ENCODE measurements around the gene CTCFL.

The CTCFL gene

DNA sequence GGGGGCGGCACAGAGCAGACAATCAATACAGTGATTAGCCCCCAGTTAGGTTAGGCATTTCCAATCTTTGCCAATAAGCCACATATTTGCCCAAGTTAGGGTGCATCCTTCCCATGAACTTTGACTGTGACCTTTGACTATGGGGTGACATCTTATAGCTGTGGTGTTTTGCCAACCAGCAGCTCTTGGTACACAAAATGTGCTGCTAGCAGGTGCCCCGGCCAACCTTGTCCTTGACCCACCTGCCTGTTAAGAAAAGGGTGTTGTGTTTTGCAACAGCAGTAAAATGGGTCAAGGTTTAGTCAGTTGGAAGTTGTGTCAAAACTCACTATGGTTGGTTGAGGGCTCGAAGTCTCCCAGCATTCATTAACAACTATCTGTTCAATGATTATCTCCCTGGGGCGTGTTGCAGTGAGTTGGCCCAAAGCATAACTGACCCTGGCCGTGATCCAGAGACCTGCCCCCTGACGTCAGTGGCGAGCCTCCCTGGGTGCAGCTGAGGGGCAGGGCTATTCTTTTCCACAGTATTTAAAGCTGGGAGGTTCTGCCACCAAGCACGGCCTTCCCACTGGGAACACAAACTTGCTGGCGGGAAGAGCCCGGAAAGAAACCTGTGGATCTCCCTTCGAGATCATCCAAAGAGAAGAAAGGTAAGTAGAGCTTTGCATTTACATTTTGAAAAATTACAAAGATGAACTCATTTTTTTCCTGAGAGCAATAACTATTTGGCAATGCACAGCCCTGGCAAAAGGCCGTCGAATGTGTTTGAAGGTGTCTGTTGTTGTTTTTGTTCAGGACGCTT is 35.8 kb upstream of the CTCFL start, which contains the start of gene PCK1:
Gene PCK1 (plus strand): TSS at position 557 of the 802 bp plus-strand sequence. CDS start 302 bp downstream, outside the sequence.
- DNase-seq, result no peak

DNA sequence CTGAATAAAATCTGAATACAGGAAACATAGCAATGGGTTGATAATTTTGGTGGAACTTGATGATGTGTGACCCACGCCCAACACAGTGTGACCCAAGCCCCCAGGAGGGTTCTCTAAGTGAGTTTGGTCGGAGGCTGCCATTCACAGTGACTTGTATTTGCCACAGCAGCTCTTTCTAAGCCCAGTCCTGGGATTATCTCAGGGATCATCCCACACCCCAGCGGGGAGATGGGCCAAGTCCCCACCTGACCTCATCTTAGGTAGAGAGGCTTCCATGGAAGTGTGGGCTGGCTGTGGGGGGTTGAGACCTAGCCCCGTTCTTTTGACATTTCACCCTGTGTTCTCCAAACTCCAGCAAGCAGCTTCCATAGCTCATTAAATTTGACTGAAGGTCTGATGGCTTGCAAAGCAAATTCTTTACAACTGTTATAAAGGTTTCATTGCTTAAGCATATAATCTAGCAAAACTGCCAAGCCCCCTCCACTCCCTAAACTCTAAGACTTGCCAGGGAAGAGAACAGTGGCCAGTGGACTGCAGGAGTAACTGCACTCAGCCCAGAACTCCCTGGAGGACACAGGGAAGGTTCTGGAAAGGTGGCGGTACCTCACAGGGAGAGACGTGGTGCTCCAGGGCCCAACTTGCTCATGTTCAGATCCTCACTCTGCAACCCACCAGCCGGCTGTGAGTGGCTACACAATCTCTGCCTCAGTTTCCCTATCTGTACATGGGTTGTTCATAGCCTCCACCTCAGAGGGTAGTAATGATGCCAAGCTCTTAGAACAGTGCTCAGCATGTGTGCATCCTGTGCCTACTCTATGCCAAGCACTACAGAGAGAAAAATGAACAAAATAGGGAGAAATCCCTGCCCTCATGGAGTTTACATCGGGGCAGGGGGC is 35.0 kb upstream of the CTCFL start:
- no peak for DNase-seq

DNA sequence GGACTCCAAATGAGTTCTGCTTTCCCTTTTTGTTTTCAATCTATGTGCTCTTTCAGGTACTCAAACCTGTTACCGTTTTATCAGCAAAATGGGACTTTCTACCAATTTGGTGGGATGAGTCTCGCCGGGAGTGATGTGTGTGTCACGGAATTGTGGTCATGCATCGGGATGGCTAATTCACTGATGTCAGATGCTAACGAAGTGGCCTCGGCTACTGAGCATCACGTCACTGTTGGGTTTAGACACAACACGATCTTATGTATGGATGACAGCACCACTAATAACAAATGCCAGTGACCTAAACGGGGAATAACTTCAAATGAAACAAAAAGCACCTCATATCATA is 34.3 kb upstream of the CTCFL start:
- no peak for DNase-seq

DNA sequence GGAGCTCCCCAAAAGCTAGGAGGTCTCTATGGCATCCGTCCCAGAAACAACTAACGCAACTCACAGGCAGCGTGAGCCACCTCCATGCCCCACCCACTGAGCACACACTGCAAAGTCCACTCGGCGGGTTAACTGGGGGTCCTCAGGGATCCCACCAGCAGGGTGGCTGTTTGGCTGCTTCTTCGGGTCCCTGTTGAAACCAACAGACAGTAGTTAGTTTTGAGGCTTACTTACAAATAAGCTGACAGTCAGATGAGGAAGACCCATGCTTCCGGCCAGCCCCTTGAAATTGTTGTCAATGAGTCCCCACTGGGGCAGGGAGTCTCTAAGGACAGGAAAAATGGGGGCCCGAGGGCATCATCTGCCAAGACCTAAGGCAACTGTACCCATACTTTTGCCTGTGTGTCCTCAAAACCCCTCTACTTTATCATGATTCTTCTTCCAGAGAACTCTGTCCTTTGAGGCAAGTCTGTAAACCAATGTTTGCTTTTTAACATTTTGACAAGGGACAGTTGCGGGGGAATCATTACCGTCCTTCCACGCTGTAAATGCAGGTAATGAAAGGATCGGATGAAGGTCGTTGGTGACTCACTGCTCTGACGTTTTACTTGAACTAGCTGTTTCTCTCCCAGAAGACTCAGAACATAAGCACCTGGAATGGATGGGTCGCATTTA is 33.8 kb upstream of the CTCFL start:
- no peak for DNase-seq

DNA sequence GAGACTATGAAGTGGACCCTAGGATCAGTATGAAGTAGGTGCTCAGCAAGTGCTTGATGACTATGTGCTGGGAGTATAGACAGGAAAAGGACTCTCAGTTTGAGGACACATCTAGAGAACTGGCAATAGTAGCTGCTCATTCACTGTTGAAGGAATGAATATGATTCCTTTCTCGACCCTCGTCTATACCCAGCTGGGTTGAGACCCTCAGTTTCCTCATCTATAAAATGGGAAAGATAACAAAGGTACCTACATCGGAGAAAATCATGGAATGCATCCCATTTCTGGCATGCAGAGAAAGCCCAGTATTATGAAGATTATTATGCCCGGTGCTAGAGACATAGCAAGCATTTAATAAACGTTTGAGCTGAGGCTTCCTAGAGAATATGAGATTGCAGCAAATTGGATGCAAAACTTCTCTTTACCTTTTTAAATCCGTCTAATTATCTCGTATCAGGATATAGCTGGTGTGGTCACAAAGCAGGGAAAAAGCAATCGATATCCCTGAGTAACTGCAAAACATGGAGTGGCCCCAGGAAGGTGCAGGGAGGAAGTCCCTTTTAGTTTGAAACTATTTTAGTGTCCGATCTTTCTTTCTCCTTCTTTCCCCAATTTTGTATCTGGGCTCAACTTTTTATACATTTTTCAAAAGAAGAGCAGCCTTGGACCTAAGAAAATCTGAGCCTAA is 33.1 kb upstream of the CTCFL start:
- DNase-seq, result no peak

DNA sequence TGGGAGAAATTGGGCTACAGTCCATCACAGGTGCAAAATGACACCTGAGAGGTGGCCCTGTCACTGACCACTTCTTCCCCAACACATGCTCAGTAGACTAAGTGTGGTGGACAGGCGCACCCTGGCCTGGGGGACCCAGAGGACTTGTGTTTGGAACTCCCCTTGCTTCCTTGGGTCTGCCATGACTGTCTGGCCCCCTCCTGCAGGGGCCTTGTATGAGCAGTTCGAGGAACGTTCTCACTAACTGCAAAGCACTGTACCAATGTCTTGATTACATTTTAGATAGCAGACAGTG is 32.0 kb upstream of the CTCFL start:
- no peak for DNase-seq

DNA sequence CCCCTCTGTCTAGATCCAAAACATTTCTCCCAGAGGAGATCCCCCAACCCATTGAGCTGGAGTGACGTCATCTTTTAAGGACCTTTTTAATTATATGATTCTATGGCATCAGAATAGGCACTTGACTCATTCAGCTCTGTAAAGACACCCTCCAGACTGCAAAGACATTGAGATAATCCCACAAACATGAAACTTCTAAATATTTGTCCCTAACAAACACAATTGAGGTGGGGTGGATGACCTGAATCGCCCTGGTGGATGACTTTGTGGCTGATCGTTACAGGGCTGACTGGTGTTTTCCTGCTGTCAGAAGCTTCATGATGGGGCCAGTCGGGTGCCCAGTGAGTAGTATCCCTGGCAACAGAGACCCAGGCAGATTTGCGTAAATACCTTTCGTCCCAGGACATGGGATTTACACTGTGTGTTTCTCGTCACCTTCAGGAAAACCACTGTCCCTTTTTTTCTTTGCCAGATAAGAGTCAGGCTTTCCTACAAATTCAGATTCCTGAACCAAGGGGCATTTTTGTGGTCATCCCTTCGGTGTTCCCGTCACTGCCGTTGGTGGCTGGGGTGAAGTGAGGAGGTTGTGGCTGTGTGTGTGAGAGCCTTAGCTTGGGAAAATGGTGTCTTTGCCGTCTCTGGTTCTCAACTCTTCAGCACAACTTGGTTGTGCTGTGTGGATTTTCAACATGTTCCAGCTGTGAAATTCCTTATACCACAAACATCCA is 30.7 kb upstream of the CTCFL start:
- DNase-seq, result no peak

DNA sequence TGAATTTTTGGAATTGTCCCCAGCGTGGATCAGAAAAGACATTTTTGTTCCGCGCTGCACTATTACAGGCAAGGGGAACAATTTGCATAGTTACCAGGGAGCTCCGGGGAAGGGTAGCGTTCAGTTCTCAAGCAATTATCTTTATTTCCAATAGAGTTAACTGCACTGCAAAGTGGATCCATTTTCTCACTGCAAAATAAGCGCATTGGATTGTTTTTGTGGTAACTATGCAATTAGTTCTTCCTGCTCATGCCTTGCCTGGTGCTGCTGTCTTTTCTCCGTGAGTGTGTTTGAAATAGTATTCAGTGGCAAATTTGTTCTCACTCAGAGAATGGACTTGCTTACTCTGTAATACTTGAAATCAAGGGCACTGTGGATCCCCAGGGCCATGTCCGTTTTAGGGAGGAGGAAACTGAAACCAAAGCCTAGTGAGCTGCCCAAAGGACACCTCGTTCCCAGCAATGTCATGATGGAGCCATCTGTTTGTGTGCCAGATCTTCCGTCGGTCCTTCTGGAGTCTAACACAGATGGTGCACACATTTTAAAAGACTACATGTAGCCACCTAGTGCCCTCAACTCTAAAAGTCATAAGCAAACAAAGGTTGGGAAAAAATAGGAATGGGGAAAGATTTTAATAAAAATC is 28.6 kb upstream of the CTCFL start:
- peak in 1 of 51 donors; percentile 63 for DNase-seq

DNA sequence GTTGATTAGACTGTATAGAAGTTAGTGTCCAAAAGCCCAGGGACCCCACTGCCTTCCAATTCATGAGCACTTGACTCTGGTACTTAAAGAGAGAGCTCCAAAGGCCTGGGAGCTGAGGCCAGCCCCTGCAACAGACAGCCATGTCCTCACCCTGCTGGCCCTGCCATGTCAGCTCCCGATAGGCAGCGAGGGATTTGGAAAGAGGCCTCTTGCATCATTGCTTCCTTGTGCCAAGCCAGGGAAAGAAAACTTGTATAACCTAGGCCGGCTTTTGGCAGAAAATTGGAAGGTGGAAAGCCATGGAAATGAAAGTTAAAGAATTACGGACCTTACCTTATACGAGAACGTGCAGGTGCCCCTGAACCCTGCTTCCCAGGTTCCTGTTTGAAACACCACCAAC is 27.5 kb upstream of the CTCFL start:
- DNase-seq, result no peak

DNA sequence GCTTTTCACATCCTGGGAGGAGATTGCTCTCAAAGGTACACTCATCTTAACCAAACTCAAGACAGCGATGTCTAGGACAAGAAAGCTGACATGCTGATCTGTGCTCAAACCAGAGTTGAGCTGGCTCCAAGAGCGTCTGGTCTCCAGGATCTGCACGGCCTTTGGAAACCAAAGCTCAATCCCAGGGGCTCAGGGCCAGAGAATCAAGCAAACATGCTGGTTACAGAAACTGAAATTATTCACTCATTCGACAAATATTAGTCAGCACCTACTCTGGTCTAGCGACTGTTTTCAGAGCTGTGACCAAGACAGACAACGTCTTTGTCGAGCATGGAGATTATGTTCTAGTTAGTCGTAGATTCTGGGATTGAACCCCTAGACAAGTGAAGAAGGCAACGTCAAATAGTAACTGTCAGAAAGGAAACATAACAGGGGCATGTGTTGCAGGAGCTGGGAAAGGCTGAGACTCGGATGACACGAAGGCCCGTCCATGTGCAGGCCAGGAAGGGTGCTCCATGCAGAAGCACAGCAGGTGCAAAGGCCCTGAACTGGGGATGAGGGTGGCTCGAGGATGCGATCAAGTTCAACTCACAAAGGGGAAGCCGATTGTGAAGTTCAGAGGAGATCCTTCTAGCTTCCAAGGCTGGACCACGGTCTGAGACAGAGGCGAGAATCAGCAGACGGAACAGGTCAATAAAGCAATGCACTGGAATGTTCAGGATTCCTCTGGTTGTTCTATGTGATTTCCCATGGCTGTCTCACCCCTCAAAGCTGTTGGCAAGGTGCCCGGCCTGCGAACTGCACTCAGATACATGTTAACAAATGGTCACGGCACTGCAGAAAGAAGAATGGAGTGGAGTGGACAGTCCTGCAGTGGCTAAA is 23.5 kb upstream of the CTCFL start:
- DNase-seq, result no peak

DNA sequence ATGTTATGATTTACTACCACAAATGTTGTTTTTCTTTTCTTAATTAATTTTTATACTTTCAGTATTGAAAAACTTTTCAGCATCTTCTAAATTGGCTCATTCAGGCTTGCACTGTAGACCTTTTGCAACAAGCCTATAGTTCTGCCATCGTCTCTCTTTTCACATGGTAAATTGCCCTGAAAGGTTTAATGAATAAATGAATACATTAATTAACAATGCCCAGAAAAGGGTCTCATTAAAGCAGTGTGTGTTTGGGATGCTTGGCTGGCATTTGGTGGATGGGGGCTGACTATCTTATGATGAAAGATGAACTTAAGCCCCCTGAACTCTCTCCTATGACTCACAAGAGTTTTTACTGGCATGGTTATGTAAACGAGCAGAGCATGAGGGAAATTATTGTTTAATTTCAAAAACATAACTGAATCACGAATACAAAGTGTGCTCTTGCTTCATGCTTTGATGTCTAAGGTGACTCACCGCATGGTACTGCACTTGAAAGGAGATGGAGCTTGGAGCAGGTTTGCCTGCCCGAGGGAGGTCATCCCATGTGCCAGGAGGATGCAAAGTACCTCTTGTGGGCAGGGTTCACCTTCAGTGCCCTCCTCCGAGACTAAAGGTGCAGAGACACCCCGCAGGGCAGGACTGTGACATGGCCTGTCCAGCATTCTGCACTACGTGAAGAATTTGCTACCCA is 22.2 kb upstream of the CTCFL start:
- peak in 1 of 51 donors; percentile 31 for DNase-seq

DNA sequence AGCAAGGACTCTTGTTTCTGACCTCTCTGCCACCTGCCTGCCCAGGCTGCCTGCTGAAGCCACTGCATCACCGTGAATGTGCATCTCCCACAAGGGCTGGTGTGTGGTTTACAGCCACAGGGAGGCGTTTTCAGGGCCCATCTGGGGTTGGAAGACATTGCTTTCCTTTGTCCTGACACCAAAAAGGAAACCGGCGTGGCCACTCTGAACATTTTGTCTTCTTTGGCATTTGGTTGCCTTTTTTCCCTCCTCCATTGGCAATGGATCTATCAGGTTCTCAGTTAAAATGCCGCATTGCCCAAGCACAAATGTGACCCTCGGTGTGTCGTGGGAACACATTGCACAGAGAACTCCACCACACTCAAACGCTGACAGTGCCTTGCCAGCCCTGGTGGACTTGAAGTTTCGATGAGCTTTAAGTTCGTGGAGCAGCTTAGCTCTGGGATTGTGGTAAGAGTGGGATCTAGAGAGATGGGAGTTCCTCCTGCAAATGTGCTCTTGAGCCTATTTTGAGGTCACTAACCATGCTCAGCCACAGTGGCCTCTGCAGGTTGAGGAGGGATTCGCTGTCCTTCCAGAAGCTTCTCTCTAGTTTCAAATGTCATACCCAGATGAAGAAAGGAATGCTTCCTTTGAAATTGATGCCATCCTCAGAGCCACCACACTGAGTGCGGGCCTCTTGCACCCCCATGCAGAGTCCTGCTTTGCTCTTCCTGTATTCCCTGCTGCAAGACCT is 21.2 kb upstream of the CTCFL start:
- DNase-seq, result no peak

DNA sequence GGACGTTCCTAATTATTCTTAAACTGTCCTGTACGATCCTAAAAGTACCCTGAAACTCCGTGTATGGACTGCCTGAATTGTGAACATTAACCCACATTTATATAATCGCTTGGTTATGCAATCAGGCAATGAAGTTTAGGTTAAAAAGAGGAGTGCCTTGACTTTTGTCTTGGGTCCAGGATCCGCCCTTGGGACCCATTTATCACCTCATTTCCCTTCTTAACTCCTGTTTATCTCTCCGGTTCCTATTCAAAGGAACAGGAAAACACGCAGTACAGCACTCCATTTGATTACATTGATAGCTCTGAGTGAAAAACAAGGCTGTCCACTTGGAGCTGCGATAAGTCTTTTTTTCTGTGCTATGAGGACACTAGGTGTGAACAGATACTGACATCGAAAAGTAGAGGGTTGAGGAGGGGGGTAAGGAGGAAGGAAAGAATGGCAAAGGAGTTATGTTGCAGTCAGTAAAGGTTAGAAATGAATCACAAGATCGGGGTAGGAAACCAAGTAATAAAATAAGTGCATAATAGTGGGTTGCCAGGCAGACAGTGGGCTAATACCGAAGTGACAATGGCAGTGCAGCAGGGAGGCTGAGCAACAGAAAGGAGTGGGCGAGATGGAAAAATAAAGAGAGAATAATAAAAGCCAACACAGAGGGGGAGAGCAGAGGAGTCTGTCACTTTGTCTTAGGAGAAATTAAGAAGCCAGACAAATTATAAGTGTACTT is 20.1 kb upstream of the CTCFL start:
- DNase-seq, result peak in 1 of 51 donors; percentile 77

DNA sequence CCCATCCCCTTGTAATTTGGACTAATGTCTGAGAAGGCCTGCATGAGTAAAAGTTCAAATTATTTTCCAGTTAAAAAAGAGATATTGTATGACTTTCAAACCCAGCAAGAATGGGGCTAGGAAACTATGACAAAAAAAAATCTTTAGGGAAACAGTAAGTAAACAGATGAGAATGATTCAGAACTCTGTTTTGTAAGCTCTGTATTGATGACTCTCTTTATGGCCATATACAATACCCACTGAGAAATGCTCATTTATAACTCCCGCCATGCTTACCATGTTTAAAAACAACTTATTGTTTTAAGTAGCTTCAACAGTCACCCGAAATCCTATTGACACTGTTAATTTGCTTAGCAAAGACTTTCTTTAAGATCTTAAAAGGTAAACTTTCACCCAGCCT is 18.8 kb upstream of the CTCFL start:
- no peak for DNase-seq

DNA sequence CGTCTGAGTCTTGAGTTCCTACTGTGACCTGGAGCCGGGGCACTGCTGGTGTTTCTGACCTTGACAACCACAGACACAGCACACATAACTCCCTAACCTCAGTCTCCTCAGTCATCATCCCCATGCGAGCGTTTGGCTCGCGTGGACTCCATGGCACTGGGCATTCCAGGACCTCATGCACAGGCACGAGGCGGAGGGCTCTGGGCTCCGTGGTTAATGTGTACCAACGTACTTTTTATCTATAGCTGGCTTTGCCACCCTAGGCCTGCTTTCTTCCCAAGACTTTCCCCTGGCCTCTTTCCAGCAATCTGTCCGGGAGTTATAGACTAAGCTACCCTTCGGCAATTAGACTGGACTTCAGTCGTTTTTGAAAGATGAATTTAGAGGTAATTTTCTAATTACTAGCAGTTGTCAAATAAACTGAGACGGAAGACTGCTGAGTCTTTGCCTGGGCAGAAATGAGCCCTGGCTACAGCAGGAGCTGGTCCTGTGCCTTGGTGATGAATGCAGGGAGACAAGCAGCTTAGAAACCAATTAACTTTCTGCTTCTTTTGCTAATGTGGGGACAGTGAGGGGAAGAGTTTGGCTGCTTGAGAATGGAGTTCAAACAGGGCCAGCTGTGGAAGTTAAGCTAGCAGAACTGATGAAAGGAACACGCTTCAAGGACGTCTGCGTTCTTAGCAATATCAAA is 16.1 kb upstream of the CTCFL start:
- no peak for DNase-seq

DNA sequence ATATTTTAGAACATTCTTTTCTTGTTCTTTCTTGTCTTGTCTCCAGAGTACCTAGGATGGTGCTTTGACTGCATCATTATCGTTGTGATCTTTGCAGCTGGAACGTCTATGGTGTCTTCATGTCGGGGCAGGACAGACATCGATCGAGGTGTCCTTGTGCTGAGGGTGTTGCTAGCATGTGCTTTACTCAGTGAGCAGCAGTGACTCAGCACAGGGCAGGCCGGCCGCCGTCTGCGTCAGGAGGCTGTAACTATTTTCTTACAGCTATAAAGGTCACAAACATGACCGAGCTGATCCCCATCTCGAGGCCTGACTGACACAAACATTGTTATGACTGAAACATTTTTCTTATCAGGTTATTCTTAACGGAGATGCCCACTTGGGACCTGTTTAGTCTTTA is 14.9 kb upstream of the CTCFL start:
- DNase-seq, result no peak

DNA sequence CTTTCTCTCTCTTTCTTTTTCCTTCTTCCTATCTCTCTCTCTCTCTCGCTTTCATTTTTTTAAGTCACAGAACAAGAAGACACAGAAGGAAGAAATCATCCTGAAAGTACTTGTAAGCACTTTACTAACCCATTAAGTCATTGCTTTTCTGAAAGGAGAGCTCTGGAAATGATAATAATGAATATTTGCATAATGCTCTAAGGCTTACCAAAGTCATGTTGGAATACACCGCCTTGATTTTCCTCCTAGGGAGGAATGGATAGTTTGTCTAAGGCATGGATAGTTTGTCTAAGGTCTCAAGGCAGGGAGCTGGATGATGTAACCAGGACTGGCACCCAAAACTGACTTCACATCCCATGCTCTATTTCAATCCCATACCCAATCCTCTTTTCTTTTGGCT is 12.9 kb upstream of the CTCFL start:
- DNase-seq, result no peak
